ENCODE measurements around the gene DPH3. TPM values are rescaled to one million over a fixed set of nuclear protein-coding genes. Genes with fewer than 3 reads are reported as not detected.
"Not testable (repeated sequence)": the region's sequence is repeated elsewhere in the genome, so short reads cannot be mapped to it uniquely, and the experiment has no call there.

DPH3 gene
- 20.5 TPM for total RNA-seq
- long read RNA-seq, transcript DPH3-204 (3 exons, 3,131 nt): major isoform, 15 of 20 reads
- long read RNA-seq, partial matches to known transcripts: 0 of 20 reads
- long read RNA-seq, other reads (novel, unspliced or antisense): 1 of 20 reads

DNA sequence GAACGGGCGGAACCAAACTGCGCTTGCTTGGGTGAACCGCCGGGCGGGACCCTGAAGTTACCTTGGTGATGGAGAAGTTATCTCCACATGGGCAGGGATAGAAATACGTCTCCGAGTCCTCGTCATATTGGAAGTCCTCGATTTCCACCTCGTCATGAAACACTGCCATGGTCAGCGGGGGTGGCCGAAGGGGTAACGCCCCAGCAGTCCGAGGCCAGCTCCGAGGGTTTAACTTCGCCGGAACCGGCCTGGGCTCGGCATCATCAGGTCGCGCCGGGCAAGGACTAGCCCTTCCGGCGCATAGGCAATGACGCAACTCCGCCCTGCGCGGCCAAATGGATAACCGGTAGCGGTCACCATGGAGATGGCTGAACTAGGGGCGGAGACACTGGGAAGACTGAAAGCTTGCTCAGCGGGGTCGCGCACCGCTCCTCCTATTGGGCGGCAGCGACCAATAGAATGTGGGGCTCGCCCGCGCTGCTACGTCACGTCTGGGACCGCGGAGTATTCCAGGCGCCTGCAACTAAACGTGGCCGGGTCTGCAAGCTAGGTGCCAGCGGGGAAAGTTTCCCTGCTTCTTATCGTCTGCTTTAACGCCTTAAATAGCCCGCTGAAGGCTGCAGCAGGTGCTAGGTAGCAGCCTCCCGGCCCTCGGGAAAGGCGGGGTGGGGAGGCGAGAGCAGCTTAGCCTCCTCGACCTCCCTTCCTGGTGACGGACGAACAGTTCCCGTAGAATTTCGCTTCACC lies at the start of gene DPH3, which contains the start of gene OXNAD1:
Gene DPH3 (minus strand): TSS at position 236 of the 747 bp plus-strand sequence. CDS start 67 bp downstream, at position 169.
Gene OXNAD1 (plus strand): TSS at position 505 of the 747 bp plus-strand sequence. CDS start 5,741 bp downstream, outside the sequence.
- ATAC-seq: peak; percentile 99
- DNase-seq (ENCODE audit: missing footprints): peak; percentile 100
- intact Hi-C loops (cut with DNase I): no loop called here

DNA sequence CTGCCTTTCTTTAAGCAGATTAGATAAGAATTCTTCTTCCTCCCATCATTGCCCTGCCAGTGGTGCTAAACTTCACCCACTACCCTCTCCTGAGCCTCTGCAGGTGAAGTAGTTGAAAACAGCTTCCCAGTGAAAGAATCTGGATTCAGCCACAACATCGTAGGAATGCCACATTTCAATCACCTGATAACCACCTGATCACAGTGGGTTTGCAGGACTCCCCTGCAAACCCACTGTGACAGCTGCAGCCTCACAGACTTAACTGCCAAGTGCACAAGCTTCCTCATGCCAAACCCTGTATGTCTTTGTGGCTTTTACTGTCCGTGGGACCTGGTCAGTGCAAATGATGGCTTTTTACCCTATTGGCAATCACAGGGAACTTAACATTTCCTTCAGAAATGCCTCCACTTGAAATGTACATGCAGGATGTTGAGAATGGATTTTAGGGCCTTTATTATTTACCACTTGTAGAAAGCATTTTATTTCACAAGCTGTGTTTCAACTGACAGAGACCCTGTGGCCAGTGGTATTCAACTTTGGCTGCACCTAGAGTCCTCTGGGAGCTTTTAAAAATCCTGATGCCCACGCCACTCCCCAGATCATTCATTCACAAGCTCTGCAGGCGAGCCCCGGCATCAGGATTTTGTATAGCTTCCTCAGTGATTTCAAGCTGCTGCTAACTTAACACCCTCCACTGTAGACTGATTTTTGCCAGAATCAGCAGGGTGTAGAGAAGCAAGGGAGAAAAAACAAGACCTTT lies 49.3 kb upstream of the DPH3 start:
- DNase-seq (ENCODE audit: missing footprints) (no peak), ATAC-seq (no peak)
- intact Hi-C loops (cut with DNase I): loop anchor here (2.0 kb wide), 1 partner anchor 203 kb away; no protein-coding TSS in a partner anchor

DNA sequence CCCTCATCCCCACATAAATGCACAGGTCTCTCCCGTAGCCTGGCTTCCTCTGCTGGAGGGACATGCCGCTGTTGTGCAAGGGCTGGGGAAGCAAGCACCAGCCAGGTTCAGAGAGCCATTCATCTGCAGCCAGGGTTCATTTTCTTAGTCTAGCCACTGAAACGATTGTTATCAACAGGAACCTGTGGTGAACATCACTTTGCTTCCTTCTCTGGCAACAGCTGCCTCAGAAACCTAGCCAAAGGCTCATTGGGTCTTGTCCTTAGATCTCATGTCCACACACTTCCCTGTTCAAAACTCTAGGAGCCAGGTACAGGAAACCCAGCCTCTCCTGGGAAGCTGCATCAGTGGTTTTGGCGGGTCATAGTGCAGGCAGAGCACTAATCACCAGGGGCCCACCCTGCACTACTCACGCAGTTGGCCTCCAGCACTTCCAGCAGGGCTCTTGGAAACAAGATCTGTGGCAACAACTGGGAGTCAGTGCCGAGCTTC lies 47.3 kb upstream of the DPH3 start:
- DNase-seq (ENCODE audit: missing footprints) (no peak), ATAC-seq (peak; percentile 63)
- intact Hi-C loops (cut with DNase I): loop anchor here (2.0 kb wide), 1 partner anchor 205 kb away; no protein-coding TSS in a partner anchor

DNA sequence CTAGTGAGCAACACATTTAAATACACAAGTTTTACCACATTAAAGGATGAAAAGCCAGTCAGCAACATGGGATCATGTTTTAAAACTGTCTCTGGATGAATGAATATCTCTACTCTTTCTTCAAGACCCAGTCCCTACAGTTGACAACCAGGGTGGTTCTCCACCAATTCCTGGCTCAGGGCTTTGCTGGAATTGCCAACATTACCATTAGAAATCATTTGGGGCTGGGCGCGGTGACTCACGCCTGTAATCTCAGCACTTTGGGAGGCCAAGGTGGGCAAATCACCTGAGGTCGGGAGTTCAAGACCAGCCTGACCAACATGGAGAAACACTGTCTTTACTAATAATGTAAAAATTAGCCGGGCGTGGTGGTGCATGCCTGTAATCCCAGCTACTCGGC lies 45.7 kb upstream of the DPH3 start:
- DNase-seq (ENCODE audit: missing footprints); intact Hi-C loops (cut with DNase I); ATAC-seq: not testable (repeated sequence)

DNA sequence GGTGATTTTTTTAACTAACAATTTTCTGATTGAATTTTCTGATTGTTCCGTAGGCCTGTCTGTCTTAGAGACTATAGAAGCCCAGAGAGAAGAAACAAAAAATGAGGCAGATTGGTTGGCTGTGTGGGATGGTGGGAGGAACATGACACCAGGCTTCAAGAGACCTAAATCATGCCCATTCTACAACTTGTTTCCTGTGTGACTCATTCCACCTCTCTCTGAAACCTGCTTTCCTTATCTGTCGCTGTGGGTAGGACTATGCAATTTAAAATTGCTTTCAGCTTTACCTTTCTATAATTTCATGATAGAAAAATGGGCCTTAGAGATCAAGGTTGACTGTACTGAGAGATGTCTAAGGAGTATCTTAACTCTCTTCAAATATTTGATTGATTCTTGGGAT lies 44.8 kb upstream of the DPH3 start:
- ATAC-seq: no peak
- intact Hi-C loops (cut with DNase I): no loop called here
- no peak for DNase-seq (ENCODE audit: missing footprints)

DNA sequence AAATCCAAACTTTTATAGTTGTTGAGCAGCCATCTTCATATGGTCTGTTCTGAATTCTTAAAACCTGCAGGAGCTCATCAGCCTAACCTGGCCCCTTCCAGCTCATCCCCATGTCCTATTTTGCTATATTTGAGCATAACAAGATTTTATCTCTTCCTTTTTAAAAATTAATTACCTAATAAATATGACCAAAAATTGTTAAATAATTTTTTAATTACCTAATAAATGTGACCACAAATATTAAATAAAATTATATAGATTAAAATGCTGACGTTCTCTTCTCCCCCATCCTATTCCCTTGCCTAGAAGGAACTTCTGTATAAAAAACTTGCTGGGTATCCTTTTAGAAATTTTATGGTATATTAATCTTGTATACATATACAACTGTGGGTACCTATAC lies 44.0 kb upstream of the DPH3 start:
- DNase-seq (ENCODE audit: missing footprints): no peak
- no peak for ATAC-seq
- intact Hi-C loops (cut with DNase I): no loop called here

DNA sequence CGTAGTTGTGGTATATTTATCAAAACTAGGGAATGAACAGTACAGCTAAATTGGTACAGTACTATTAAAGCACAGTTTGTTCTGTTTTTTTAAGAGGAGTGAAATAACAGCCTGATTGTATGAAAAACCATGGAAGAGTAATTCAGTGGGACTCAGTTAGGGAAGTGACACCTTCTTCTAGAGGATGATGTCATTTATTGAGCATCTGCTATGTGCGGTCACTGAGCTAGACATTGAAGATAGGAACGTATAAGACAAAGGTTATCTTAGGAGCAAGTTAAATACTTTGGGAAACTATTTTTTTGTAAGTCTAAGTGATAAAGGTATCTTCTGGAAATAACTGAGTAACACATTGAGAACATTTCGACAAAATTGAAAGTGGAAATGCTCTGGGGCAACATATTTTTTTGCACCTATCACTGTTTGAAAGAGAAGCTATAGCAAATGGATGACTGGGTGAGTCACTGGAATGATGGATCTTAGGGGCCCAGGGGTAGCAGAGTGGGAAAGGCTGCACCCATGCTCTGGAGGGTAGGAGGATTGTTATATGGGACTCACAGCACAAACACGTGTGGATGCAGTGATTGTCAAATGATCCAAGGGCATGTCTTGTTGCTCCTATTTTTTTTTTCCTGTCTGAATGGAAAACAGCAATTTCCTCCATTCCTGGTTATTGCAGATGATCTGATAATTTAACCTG lies 43.2 kb upstream of the DPH3 start:
- intact Hi-C loops (cut with DNase I): no loop called here
- DNase-seq (ENCODE audit: missing footprints) (no peak), ATAC-seq (no peak)

DNA sequence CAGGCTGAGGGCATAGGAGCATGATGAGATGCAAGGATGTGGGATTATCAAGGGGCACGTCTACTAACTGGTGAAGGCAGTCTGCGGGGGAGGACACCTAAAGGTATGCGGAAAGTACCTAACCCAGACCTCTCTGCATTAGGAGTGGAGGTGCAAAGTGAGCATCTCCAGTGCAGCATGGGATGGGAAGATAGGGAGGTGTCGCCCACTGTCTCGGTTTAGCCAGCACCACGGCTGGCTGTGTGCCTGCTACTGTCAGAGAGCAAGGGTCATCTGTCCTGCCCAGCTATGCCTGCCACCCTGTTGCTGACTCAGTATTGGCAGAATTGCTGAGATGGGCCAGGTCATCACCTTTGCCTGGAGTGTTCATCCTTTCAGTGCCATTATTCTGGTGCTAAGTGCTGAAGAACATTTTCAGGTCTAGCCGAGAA lies 40.4 kb upstream of the DPH3 start:
- ATAC-seq: peak; percentile 8
- DNase-seq (ENCODE audit: missing footprints): no peak
- intact Hi-C loops (cut with DNase I): no loop called here

DNA sequence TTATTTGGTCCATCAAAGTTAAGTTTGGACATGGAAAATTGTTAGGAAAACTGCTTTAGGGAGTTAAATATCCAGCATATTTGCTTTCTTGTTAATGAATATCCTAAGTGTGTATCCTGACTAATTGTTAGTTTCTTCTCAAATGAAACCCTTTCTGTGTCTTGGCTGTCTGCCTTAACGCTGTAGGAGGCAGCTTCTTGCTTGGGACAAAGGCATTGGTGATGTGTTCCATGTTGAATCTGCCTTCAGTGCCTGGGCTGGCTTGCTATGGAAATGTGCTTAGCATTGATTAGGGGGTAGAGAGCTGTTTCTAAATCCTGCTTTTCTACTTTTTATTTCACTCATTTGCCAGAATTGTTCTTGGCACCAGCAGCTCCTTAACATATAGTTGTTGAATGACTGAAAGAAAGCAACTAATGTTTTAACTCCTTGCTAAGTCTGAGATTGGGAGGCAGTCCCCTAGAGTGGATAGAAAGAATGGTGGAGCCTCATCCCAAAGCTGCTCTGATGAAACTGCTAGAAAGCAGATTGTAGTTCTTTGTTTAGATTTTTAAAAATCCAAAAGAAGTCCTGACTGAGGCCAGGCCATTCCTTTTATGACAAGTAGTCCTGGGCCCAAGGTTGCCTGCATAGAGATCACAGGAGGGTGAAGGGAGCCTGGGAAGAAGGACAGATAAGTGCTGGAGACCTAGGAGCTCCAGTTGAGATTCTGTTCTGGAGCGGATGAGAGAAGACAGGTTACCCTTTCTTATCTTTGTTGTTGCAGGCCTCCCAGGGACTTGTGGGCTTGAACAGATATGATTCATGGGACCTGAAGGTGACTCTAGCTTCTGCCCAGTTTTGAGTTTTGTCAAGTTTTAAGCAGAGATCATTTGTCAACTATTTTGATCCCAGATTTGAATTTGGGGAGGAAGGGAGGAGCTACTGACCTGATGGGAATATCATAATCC lies 39.6 kb upstream of the DPH3 start:
- intact Hi-C loops (cut with DNase I): no loop called here
- ATAC-seq (no peak), DNase-seq (ENCODE audit: missing footprints) (no peak)

DNA sequence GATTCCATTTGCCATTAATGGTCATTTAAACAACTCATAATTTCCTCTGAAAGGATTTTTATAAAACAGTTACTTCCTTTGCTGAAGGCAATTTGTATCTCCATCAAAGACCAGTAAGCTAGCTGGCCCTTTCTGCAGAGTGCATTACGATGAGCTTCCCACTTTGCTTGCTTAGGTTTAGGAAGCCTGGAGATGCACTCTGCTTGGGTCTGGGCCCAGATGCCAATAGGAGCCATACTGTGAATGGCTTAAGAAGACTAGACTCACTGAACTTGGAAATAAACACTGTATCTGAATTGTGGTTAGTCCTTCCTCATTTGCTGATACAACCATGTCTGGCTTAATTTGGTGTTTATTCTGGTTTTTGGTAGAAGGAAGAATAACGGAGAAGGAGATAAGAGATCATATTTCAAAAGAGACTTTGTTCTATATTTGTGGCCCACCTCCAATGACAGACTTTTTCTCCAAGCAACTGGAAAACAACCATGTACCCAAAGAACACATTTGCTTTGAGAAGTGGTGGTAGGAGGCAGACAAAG lies 38.4 kb upstream of the DPH3 start:
- no peak for DNase-seq (ENCODE audit: missing footprints)
- intact Hi-C loops (cut with DNase I): no loop called here
- no peak for ATAC-seq

DNA sequence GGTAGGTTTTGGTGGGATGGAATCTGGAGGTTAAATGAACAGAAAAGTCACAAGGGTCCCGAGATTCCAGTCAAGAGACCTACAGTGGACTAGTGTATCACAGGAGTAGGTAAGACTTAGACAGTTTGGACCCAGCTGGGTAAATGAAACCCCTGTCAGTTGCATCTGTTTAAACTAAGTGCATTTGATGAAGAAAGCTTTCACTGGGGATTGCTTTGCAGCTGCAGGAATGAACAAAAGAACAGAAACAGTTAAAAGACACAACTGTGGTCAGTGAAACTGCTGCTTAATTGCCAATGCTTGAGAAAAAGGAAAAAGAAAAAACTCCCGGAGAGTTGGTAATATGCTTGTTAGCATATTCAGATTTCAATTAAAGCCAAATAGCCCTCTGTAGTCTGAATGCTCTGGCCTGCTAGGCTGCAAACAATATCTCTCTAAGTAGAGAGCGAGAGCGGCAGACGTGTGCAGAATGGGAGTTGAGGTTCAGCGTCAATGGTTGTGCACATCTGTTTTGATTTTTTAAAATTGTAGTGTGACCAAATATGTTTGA lies 37.4 kb upstream of the DPH3 start:
- DNase-seq (ENCODE audit: missing footprints) (no peak), ATAC-seq (no peak)
- intact Hi-C loops (cut with DNase I): no loop called here

DNA sequence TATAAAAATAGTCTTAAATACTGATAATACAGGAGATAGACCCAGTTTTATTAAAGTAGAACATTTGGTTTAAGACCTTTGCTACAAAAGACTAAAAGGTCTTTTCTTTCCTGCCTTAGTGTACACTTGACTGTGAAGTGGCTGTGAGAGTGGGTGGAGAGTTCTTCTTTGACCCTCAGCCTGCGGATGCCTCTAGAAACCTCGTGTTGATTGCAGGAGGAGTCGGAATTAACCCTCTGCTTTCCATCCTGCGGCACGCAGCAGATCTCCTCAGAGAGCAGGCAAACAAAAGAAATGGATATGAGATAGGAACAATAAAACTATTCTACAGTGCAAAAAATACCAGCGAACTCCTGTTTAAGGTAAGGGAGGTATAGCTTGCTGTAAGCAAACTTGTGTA lies 36.8 kb upstream of the DPH3 start:
- no peak for DNase-seq (ENCODE audit: missing footprints)
- ATAC-seq: no peak
- intact Hi-C loops (cut with DNase I): no loop called here

DNA sequence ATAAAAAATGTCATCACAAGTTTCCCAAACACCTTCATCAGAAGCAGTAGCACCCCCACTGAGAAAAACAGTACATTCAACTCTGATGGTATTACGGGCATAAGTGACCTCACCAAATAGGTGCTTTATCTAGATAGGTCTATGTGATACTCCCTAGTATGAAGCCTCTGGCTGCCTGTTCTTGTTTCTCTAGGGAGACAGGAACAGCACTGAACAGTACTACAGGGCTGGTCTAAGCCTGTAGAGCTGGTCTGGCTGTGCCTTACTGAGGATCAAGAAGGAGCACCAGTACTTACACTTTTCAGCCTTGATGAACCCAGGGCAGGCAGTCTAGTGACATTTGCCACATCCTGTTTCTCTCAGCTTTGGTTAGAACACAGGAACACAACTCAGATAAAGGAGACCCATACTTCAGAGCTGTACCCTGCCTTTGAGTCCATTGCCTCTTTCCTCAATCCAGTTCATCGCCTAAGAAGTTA lies 36.2 kb upstream of the DPH3 start:
- DNase-seq (ENCODE audit: missing footprints) (no peak), ATAC-seq (peak; percentile 14)
- intact Hi-C loops (cut with DNase I): no loop called here

DNA sequence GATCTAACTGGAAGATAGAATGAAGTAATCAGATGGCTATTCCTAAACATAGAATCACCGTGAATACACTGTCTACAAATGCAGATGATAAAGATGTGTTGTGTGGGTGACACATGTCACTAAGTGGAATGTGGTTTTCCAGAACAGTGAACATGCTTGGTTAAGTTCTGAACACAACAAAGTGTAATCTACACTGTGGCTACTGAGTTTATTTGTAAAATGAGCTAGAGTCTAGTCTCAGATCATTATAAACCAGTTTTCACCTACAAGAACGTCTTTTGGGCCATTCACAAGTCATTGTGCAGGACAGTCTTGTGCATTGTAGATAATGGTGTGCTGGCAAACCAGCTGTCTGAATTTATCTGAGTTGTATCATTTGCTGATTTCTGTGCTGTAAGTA lies 35.6 kb upstream of the DPH3 start:
- intact Hi-C loops (cut with DNase I): no loop called here
- DNase-seq (ENCODE audit: missing footprints) (no peak), ATAC-seq (no peak)

DNA sequence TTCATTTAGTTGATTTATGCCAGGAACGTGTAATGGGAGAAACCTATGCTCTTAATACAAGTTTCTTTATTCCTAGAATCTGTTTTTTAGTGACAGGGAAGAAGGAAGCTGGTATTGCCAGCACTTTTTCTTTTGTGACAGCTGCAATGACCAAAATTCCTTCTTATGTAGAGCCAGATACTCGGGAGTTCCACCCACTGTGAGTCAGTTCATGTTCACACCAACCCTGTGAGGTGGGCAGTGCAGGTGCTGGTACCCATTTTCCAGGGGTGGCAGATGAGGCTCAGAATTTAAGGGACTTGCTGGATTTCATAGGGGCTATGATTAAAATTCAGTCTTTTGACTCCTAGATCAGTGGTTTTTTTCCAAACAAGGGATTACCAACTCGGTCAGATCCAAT lies 35.0 kb upstream of the DPH3 start:
- no peak for DNase-seq (ENCODE audit: missing footprints)
- no peak for ATAC-seq
- intact Hi-C loops (cut with DNase I): no loop called here

DNA sequence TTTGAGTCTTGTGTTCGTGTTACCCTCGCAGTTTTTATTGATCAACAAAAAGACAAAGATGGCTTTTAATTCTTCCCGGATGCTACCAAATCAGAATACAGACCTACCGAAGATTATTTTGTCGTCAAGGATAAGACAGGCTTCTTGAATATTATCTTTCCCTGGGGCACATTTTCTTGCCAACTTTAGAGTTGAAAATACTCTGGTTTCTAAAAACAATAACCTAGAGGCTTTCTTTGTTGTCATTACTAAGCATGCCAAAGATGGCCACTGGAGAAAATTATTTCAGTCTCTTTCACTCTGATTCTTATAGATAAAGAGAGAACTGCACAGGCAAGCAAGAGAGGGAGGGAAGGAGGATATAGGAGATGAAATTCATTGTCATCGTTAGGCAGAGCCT lies 34.1 kb upstream of the DPH3 start:
- intact Hi-C loops (cut with DNase I): no loop called here
- DNase-seq (ENCODE audit: missing footprints) (no peak), ATAC-seq (no peak)
